Renal cortex interstitium (tissue), 11 donors: ENCODE measurements around the gene COL5A2. TPM values are rescaled to one million over a fixed set of nuclear protein-coding genes. Genes with fewer than 3 reads are reported as not detected.

ENCODE experiments used
- DNase-seq, 11 donors: peaks; one replicate each; pipeline ENCODE4 v3.0.0-alpha.2; 2013; ENCODE audit warnings: low read depth in 9 of 11, low spot score in 4 of 11; ENCODE audit errors: extremely low read depth in 1 of 11
- polyA plus RNA-seq, 3 donors: library from polyadenylated mRNA; unstranded; fragments of 120-200 nt; gene quantifications; one replicate each; pipeline ENCODE4 v1.2.1, GENCODE V29; 2013; ENCODE audit not compliant: insufficient read length in 3 of 3

Gene COL5A2
- polyA plus RNA-seq, 3 donors = 115 to 161 (median 133) TPM

- peak in 1 of 11 donors; percentile 2 for DNase-seq
These were observed 157.1 kb downstream of the COL5A2 start for GRCh38 chr2:189022492-189022891.

DNA sequence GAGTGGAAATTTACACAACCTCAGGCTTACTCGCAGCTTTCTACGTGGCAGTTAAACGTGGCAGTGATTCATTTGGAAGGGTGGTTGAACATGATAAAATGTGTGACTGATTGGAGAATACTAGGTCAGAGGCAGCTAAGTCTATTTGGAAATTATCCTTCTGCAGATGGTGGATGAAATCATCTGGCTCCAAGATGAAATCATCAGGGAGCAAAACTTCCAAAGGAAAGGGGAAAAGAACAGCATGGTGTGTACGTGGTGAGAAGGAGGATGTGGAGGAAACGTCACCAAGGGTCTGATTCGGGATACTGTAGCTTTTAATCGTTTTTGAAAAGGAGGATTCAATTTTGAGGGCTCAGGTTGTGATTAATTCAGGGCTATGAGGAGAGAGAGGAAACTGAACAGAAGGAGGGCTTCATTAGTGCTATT lies 157.5 kb downstream of the COL5A2 start:
- no peak for DNase-seq

DNA sequence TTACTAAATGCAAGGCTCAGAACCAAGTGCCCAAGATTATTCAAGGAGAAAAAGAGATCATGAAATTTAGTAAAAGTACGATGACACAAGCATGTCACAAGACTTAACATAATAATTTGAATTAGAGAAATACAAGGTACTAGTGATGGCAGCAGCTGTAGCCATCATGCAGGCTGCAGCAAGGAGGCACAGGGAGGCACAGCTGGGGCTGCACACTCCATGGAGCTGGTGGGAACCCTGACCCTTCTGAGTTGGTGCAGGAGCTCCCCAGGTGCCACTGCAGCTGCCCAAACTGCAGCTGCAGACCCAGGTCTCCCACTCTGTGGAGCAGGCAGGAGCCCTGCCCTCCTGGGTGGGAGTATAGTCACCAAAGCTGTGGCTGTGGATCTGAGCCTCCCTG lies 159.4 kb downstream of the COL5A2 start:
- no peak for DNase-seq

DNA sequence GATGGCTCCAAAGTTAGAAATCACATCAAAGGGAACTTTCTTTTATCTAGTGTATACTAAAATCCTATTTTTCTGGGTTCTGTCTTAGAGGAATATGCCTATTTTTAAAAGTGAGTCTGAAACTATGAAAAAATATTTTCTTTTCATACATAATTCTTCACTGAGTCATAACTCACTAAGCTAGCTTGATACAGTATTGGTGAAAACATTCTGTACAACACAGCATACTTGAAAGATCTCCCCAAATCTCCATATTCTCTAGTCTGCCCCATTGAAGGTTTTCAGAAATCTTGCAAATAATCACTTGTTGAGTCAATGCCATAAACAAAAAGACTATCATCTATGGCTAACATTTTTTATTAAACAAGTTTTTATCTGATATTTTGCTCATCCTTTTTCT lies 160.9 kb downstream of the COL5A2 start:
- DNase-seq = no peak

- DNase-seq = no peak
These were observed 163.2 kb downstream of the COL5A2 start for GRCh38 chr2:189016311-189016861.

DNA sequence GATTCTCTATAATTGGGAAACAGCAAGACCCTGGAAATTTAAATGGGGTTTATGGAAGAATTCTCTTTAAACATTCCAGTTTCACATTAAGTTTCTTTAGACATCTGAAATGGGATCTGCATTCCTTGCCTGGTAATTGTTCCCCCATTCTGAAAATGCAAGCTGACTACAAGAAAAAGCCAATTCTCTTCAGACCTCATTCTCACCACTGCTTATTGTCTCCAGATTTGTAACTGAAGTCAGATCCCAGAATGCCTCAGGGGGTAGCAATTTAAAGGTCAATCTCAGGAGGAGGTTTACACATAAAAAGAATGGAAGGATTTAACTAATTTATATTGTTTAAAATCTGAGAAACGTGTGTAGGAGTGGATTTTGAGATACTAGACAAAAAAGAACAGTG lies 164.2 kb downstream of the COL5A2 start:
- DNase-seq = no peak

- no peak for DNase-seq
These were observed 165.0 kb downstream of the COL5A2 start for GRCh38 chr2:189014449-189015138.

GRCh38 chr2:189013671-189014448 lies 165.7 kb downstream of the COL5A2 start:
- DNase-seq = no peak

GRCh38 chr2:189013031-189013430 lies 166.5 kb downstream of the COL5A2 start:
- no peak for DNase-seq

- no peak for DNase-seq
These were observed 167.2 kb downstream of the COL5A2 start for GRCh38 chr2:189012351-189012750.

DNA sequence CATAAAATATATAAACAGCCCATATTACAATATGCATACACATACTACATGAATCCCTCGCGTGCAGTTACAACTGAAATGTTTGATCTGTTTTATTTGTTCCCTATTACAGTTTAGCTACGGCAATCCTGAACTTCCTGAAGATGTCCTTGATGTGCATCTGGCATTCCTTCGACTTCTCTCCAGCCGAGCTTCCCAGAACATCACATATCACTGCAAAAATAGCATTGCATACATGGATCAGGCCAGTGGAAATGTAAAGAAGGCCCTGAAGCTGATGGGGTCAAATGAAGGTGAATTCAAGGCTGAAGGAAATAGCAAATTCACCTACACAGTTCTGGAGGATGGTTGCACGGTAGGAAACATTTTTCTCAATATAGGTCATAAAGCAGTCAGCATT lies 169.0 kb downstream of the COL5A2 start:
- no peak for DNase-seq

- DNase-seq = no peak
These were observed 170.9 kb downstream of the COL5A2 start for GRCh38 chr2:189008555-189009262.

GRCh38 chr2:189002079-189002478 lies 177.5 kb downstream of the COL5A2 start:
- no peak for DNase-seq

DNA sequence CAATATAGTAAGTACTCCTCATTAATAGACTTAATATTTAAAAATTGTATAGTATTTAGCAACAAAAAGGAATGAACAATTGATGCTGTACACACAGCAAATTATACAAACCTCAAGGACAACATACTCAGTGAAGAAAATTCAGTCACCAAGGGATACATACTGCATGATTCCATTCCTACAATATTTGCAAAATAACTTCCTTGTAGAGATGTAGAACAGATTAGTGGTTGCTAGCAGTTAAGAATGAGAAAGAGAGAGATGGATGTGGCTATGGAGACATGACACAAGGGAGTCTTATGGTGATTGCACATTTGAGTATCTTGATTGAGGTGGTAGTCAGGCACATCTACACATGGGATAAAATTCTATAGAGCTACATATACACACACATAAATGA lies 179.3 kb downstream of the COL5A2 start:
- no peak for DNase-seq

GRCh38 chr2:188997263-188997662 lies 182.3 kb downstream of the COL5A2 start:
- DNase-seq = no peak

- DNase-seq = no peak
These were observed 186.3 kb downstream of the COL5A2 start for GRCh38 chr2:188993247-188993646.

DNA sequence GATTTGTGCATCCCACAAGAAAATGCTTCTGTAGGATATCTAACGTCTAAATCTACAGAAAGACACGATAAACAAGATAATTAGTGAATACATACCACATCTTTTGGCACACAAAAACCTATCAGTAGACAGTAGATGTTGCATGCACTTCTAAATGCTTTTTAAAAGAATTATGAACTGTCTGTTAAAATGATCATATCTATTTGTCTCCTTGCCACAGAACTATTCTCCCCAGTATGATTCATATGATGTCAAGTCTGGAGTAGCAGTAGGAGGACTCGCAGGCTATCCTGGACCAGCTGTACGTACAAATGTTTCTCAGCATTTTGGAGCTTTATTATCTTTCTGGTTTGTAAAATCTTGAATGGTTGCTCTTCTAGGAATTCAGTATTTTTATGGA lies 192.7 kb downstream of the COL5A2 start:
- DNase-seq = no peak

GRCh38 chr2:188984680-188985079 lies 194.9 kb downstream of the COL5A2 start:
- DNase-seq = no peak

- no peak for DNase-seq
These were observed 195.5 kb downstream of the COL5A2 start for GRCh38 chr2:188984065-188984491.
